NCI-H526 treated with DMSO at 0.1 percent for 48 hours (cell line): Measurements from ENCODE around the gene SHLD2.
"Not testable (repeated sequence)": the region's sequence is repeated elsewhere in the genome, so short reads cannot be mapped to it uniquely, and the experiment has no call there.

Source experiments
- DNase-seq: peaks from one replicate; lab custom pipeline; 2025; lab: John Stamatoyannopoulos, UW

The SHLD2 gene

GRCh38 chr10:87213150-87213765, 118.3 kb downstream of the SHLD2 start:
- DNase-seq: not testable (repeated sequence)

- DNase-seq: not testable (repeated sequence)
These were observed 118.8 kb downstream of the SHLD2 start for GRCh38 chr10:87213806-87214205.

GRCh38 chr10:87216120-87216519, 121.1 kb downstream of the SHLD2 start:
- DNase-seq: not testable (repeated sequence)

- DNase-seq: not testable (repeated sequence)
These were observed 124.4 kb downstream of the SHLD2 start for GRCh38 chr10:87219370-87219769.

- DNase-seq: not testable (repeated sequence)
These were observed 127.8 kb downstream of the SHLD2 start for GRCh38 chr10:87222789-87223188.

GRCh38 chr10:87225148-87225547, 130.1 kb downstream of the SHLD2 start, which contains the start of gene NUTM2A:
TSS of gene NUTM2A (plus strand) at chr10:87225448. CDS start at chr10:87225831, 383 bp downstream.
- DNase-seq: not testable (repeated sequence)

GRCh38 chr10:87228247-87228646, 133.2 kb downstream of the SHLD2 start:
- not testable (repeated sequence) for DNase-seq

- DNase-seq: not testable (repeated sequence)
These were observed 134.2 kb downstream of the SHLD2 start for GRCh38 chr10:87229211-87229610.

GRCh38 chr10:87234854-87235253, 139.8 kb downstream of the SHLD2 start:
- DNase-seq: not testable (repeated sequence)

GRCh38 chr10:87237244-87237643, 142.2 kb downstream of the SHLD2 start:
- DNase-seq: not testable (repeated sequence)

GRCh38 chr10:87239346-87239808, 144.4 kb downstream of the SHLD2 start:
- not testable (repeated sequence) for DNase-seq
